Activated T-helper 1 cell treated with anti-CD3 and anti-CD28 coated beads, Interleukin-12 subunit alpha, Interleukin-12 subunit beta, Interleukin-2, Interleukin-4 antibody, amounts not matched to agents 30 ng/mL and 10 ng/mL and 1 ng/mL, durations not matched to agents 14 hours and 24 hours and 36 hours (primary cell): Measurements from ENCODE around the gene RTL5. TPM values are rescaled to one million over a fixed set of nuclear protein-coding genes. Genes with fewer than 3 reads are reported as not detected.
A peak's percentile ranks its signal among the peaks of the same experiment; 100 is the strongest.

Experiments used
- DNase-seq: peaks from one replicate; pipeline ENCODE4 v3.0.0; 2021; ENCODE audit warnings: low spot score
- H3K27ac Mint-ChIP-seq: one replicate; pipeline ENCODE4 v1.8.0; 2021; ENCODE audit warnings: mild to moderate bottlenecking, mixed read lengths
- H3K27me3 Mint-ChIP-seq: one replicate; pipeline ENCODE4 v1.8.0; 2022; ENCODE audit warnings: mild to moderate bottlenecking, moderate library complexity, mixed read lengths; ENCODE audit not compliant: insufficient read depth
- H3K36me3 Mint-ChIP-seq: one replicate; pipeline ENCODE4 v1.8.0; 2021; ENCODE audit warnings: low read depth, mixed read lengths
- H3K4me1 Mint-ChIP-seq: one replicate; pipeline ENCODE4 v1.8.0; 2021; ENCODE audit warnings: low read depth, mixed read lengths
- H3K4me3 Mint-ChIP-seq: one replicate; pipeline ENCODE4 v1.8.0; 2021; ENCODE audit warnings: mild to moderate bottlenecking, moderate library complexity, mixed read lengths
- H3K9me3 Mint-ChIP-seq: one replicate; pipeline ENCODE4 v1.8.0; 2021; ENCODE audit warnings: mixed read lengths
- intact Hi-C: fragments of 100-400 bp; cut with micrococcal nuclease; formaldehyde crosslinking; loops from one replicate; pipeline ENCODE4 v1.15.1; 2024
- total RNA-seq: library from RNA; stranded (reverse); gene quantifications from 2 replicates; pipeline ENCODE4 v1.2.3, GENCODE V29; 2022

Gene RTL5
- total RNA-seq, 1 donor from 2014 or later: 0.26 TPM

DNA sequence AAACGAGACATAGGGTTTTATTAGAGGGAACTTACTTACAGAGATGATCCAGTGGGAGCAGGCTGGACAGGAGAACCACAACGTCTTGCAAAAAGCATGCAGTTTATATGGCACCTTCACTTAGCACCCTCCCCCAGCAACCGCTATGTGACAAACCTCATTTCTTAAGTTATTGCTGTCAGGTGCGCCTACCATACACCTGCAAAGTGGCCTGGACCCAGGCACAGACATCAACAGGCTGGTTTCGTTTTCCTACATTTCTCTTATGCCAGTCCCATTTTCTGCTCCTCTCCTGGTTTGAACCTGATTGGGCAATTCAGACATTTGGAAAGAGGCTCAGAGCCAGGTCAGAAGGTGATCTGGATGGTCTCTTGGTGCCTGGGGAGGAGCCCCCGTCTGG, 18.3 kb downstream of the RTL5 start:
- H3K27me3 Mint-ChIP-seq: peaks cover 27% of the 10 kb centered on the region
- H3K4me3 Mint-ChIP-seq: no peak overlapping the region
- no peak for DNase-seq
- no peak overlapping the region for H3K27ac Mint-ChIP-seq
- H3K9me3 Mint-ChIP-seq: no peaks in the 10 kb centered on the region
- no peaks in the 10 kb centered on the region for H3K4me1 Mint-ChIP-seq
- intact Hi-C loops: no loop called here
- peaks cover 1% of the 10 kb centered on the region for H3K36me3 Mint-ChIP-seq

DNA sequence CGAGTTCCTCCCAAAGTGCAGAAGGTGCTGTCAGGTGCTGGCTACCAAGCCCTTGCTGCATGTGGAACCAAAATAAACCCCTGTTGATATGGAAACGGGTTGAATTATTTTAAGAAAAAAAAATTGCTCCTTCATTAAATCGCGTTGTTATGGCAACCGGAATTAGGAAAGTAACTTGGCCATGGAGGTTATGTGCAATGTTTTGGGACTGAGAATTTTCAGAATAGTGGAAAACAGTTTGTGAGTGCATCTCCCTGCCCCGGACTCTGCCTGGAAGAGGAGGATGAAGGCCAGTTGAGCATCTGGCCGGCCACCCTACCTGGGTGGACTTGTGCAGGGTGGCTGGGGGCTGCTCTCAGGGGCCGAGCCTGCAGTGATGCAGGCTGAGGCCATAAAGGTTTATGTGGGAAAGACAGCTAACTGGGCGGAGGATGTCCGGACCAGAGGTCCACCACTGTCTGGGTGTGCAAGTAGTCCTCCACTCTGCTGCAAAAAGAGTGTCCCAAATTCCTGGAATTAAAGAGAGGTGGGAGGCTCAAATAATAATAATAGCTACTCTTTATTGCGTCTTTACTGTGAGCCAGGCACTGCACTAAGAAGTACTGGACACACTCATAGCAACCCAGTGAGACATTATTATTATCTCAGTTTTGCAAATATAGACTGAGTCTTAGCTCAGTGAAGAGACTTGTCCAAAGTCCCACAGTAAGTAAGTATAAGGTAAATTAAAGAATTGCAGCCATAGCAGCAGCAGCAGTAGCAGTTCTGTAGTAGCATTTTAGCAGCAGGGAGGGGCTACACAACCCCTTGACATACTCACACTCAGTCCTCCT, 20.6 kb downstream of the RTL5 start:
- intact Hi-C loops: no loop called here
- Mint-ChIP-seq H3K4me1 (peaks cover 8% of the 10 kb centered on the region), H3K4me3 (no peak overlapping the region), H3K27ac (no peak overlapping the region), H3K9me3 (no peaks in the 10 kb centered on the region), H3K36me3 (peaks cover 1% of the 10 kb centered on the region), H3K27me3 (peaks cover 32% of the 10 kb centered on the region)
- no peak for DNase-seq

DNA sequence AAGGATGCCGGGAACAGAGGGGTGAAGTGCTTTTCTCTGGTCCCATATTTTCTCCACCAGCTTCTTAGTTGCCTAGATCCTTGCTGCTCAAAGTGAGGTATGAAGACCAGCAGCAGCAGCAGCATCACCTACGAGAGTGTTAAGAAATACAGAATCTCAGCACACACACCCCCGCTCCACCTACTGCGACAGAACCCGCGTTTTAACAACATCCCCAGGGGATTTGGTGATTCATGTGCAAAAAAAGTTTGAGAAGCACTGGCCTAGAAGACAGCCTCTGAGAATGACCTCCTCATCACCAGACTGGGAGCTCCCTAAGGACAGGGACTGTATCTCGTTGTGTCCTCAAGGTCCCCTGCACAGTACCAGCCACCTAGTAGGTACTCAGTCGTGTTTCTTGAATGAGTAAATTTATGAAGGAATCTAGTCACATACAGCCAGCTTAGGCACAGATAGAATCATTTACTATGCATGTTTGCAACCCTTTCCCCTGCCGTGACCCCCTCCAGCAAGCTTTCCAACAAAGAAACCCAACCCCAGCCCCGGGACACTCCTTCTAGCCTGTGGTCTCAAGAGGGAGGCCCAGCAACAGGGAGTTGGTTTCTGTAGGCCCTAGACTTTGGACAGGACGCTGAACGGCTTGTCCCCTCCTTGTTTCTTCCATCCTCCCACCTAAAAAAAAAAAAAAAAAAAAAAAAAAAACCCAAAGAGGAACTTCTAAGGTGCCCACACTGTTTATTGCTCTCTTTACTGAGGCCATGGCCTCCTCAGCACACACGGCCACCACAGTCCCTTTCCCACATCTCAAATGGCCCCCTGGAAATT, 21.5 kb downstream of the RTL5 start:
- H3K27ac Mint-ChIP-seq: no peak overlapping the region
- peaks cover 1% of the 10 kb centered on the region for H3K36me3 Mint-ChIP-seq
- peaks cover 29% of the 10 kb centered on the region for H3K27me3 Mint-ChIP-seq
- H3K9me3 Mint-ChIP-seq: no peaks in the 10 kb centered on the region
- H3K4me3 Mint-ChIP-seq: no peak overlapping the region
- H3K4me1 Mint-ChIP-seq: peaks cover 8% of the 10 kb centered on the region
- no peak for DNase-seq
- intact Hi-C loops: no loop called here

DNA sequence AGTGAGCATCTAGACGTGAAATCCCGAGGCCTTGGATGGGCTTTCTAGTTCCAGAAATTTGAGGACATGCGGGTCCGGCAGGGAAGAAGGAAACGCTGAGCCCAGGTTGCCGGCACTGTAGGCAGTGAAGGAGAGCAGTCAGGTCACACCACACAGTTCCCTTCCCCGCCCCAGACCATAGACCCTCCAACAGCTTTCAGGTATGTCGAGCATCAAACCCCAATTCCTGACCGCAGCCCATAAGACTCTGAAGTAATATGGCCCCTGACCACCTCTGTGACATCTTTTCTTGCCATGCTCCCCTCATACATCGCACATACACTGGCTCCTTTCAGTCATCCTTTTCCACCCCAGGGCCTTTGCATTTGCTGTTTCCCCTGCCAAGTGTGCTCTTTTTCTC, 23.0 kb downstream of the RTL5 start:
- Mint-ChIP-seq H3K27me3 (peaks cover 36% of the 10 kb centered on the region), H3K9me3 (no peaks in the 10 kb centered on the region), H3K27ac (no peak overlapping the region), H3K36me3 (peaks cover 1% of the 10 kb centered on the region), H3K4me3 (no peak overlapping the region), H3K4me1 (peaks cover 16% of the 10 kb centered on the region)
- intact Hi-C loops: no loop called here
- DNase-seq: no peak

DNA sequence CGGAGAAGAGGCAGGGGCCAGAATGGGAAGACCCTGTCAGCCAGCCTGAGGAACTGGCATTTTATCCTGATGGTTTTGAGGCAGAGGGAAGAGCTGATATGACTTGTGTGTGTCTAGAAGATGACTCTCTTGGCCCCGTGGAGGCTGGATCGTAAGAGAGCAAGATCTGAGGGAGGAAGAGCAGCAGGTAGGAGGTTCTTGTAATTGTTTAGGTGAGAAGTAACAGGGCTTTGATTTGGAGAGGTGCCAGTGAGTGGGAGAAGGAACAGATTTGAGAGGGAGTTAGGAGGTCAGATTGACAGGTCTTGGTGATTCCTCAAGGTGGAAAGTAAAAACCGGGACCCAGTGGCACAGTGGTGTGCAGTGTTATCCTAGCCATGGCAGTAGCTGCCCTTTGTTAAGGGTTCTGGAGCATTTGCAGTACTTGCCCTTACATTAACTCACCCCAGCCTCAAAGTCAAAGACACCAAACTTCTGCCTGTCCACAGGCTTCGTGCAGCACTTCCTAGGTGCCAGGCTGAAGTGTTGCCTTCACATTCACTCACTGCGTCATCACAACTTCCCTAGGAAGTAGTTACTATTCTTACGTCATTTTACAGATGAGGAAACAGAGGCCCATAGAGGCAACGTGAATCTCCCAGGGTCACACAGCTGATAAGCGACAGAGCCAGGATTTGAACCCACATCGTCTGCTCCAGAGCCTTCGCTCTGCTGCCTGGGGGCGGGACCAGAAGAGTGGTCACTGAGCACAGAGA, 23.7 kb downstream of the RTL5 start:
- peaks cover 1% of the 10 kb centered on the region for H3K36me3 Mint-ChIP-seq
- DNase-seq: no peak
- H3K9me3 Mint-ChIP-seq: no peaks in the 10 kb centered on the region
- intact Hi-C loops: no loop called here
- H3K4me3 Mint-ChIP-seq: no peak overlapping the region
- H3K27ac Mint-ChIP-seq: no peak overlapping the region
- peaks cover 16% of the 10 kb centered on the region for H3K4me1 Mint-ChIP-seq
- peaks cover 33% of the 10 kb centered on the region for H3K27me3 Mint-ChIP-seq

DNA sequence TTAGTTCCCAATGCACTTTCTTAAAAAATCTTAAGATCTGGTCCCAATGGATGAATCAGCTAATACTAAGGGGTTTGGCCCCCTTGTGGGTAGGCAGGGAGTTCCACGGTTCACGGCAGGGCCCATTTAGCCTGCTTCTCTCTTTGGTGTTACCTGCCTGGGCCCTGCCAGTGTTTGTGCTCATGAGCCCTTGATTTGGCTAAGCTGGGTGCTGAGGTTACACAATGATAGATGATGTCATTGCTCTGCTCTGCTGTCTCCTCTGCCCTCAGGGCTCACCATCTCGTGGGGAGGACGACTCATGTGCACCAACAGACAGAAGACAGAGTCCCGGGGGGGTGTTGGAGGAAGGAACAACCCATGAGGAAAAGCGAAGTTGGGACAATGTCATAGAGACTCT, 24.4 kb downstream of the RTL5 start:
- no peak overlapping the region for H3K27ac Mint-ChIP-seq

DNA sequence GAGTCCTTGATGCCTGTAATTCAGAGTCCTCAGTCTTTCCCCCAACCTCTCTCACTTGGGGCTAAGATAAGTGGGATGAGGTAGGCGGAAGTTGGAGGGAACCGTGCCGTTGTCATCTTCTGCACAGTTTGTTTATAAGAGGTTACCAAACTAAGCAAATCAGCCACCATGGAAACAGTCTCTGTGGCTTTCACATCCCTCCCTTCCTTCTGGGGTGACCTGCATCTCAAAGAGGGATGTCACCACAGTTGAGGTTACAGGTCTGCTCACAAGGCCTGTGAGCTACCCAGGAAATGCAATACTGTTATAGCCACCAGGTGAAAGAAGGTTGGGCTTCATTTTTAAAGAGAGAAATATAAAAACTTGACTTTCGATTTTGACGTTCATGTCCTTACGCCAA, 26.3 kb downstream of the RTL5 start:
- Mint-ChIP-seq H3K27ac (no peak overlapping the region), H3K4me1 (peaks cover 36% of the 10 kb centered on the region), H3K9me3 (no peaks in the 10 kb centered on the region), H3K27me3 (peaks cover 32% of the 10 kb centered on the region), H3K4me3 (no peak overlapping the region), H3K36me3 (no peaks in the 10 kb centered on the region)
- peak; percentile 49 for DNase-seq
- intact Hi-C loops: loop anchor here (1.0 kb wide), 1 partner anchor 21 kb away; no protein-coding TSS in a partner anchor

More for the DNA sequence above, 24.4 kb downstream of the RTL5 start:
- intact Hi-C loops: no loop called here
- Mint-ChIP-seq H3K36me3 (peaks cover 1% of the 10 kb centered on the region), H3K9me3 (no peaks in the 10 kb centered on the region), H3K4me1 (peaks cover 17% of the 10 kb centered on the region), H3K4me3 (no peak overlapping the region), H3K27me3 (peaks cover 32% of the 10 kb centered on the region)
- DNase-seq: no peak

DNA sequence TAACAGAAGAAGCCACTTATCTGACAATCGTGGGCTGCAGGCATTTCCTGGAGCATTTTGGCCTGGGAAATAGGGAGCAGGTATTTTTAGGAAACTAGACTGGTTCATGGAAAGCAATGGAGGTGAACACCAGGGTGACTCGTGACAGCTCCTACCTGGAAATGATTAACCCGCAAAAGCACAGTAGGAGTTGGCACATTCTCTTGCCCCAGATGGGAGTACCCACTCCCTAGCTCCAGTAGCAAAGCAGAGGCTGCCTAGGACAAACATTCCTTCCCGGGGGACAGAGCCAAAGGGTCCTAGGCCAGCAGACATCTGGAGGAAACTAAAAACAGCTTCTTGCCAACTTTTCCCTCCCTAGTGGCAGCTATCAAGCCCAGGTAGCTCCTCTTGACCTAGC, 29.0 kb downstream of the RTL5 start:
- H3K36me3 Mint-ChIP-seq: no peaks in the 10 kb centered on the region
- peaks cover 45% of the 10 kb centered on the region for H3K4me1 Mint-ChIP-seq
- intact Hi-C loops: no loop called here
- H3K4me3 Mint-ChIP-seq: no peak overlapping the region
- no peaks in the 10 kb centered on the region for H3K9me3 Mint-ChIP-seq
- peaks cover 30% of the 10 kb centered on the region for H3K27me3 Mint-ChIP-seq
- no peak overlapping the region for H3K27ac Mint-ChIP-seq
- no peak for DNase-seq

DNA sequence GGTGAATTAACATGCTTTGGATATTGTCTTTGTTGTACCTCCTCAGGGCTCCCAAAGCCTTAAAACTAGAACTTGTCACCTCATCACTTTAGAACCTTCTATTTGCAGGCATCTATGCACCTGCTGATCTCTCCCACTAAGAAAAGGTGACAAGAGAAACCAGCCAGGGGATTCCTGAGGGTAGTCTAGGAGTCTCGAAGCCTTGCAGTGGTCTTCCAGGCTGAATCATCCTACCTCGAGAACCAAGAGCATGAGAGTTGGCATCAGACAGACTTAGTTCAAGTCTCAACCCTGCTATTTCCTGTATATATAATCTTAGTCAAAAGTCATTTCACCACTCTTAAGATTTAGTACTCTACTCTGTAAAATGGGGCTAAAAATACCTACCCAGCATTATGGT, 29.6 kb downstream of the RTL5 start:
- Mint-ChIP-seq H3K36me3 (no peaks in the 10 kb centered on the region), H3K4me3 (peak overlapping the region; percentile 52), H3K4me1 (peaks cover 45% of the 10 kb centered on the region), H3K27ac (no peak overlapping the region), H3K27me3 (peaks cover 31% of the 10 kb centered on the region), H3K9me3 (no peaks in the 10 kb centered on the region)
- intact Hi-C loops: no loop called here
- no peak for DNase-seq

DNA sequence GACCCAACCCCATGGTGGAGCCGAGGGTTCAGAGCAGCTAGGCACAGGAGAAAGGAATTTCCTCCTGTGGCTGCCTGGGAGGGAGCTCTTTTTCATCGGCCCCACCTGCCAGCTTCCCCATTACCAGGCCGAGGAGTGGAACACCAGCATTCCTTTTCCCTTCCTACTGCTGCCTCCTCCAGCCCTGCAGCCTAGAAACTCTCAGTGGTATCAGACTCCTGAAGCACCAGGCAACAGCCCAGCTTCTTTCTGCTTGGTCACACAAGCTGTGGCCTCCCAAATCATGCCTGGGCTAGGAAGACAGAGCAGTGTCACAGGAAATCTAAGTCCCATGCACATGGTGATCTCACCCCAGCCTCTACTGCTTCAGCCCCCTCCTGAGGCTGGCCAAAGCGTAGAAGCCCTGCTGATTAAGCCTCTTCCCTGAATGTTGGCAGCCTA, 30.1 kb downstream of the RTL5 start:
- H3K9me3 Mint-ChIP-seq: no peaks in the 10 kb centered on the region
- H3K36me3 Mint-ChIP-seq: no peaks in the 10 kb centered on the region
- intact Hi-C loops: loop anchor here (1.0 to 2.0 kb wide), 2 partner anchors 20 to 39 kb away; no protein-coding TSS in a partner anchor
- peak overlapping the region; percentile 18 for H3K27ac Mint-ChIP-seq
- DNase-seq: no peak
- peak overlapping the region; percentile 52 for H3K4me3 Mint-ChIP-seq
- peaks cover 36% of the 10 kb centered on the region for H3K27me3 Mint-ChIP-seq
- peaks cover 48% of the 10 kb centered on the region for H3K4me1 Mint-ChIP-seq

DNA sequence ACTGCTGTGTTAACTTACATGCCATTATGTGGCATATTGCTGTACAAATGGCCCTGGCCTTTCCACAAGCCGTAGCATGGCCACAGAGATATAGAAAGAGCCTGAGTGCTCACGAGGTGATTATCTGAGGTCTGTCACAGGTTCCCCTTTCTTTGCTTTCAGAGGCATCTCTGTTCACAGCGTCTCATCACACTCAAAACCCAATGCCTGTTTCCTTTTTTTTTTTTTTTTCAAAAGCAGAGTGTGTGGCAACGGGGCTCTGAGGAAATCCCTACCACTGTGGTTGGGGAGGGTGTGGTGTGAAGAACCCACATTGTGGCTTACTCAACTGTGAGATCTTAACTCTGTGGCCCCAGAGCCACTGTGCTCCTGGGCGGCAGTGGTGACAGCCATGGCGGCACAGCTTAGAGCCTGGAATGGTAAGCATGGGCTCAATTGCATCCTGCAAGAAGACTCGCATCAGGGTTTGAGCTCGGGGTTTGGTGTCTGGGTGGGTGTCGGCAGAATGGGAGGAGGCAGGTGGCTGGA, 30.8 kb downstream of the RTL5 start:
- Mint-ChIP-seq H3K4me3 (peak overlapping the region; percentile 52), H3K27ac (peak overlapping the region; percentile 85), H3K36me3 (no peaks in the 10 kb centered on the region), H3K9me3 (no peaks in the 10 kb centered on the region), H3K4me1 (peaks cover 50% of the 10 kb centered on the region), H3K27me3 (peaks cover 40% of the 10 kb centered on the region)
- intact Hi-C loops: loop anchor here (1.0 to 2.0 kb wide), 3 partner anchors 20 to 83 kb away; no protein-coding TSS in a partner anchor
- peak; percentile 71 for DNase-seq

DNA sequence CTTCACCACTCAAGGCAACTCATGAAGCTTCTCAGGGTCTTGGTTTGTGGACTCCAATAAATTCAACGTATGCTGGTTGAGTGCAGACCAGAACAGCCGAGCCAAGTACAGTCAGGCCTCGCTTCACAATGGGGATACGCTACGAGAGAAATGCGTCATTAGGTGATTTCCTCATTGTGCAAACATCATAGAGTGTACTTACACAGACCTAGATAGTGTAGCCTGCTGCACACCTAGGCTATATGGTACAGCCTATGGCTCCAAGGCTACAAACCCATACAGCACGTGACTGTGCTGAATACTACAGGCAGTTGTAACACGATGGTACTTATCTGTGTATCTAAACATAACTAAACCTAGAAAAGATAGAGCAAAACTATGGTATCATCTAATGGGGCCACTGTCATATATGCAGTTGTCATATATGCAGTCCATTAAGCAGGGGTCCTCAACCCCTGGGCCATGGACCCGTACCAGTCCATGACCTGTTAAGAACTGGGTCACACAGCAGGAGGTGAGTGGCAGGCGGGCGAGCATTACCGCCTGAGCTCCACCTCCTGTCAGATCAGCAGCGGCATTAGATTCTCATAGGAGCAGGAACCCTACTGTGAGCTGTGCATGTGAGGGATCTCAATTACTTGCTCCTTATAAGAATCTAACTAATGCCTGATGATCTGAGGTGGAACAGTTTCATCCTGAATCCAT, 31.5 kb downstream of the RTL5 start:
- no peak overlapping the region for H3K27ac Mint-ChIP-seq
- intact Hi-C loops: loop anchor here (1.0 to 2.0 kb wide), 2 partner anchors 41 to 82 kb away; no protein-coding TSS in a partner anchor
- H3K4me3 Mint-ChIP-seq: peak overlapping the region; percentile 52
- H3K27me3 Mint-ChIP-seq: peaks cover 42% of the 10 kb centered on the region
- H3K4me1 Mint-ChIP-seq: peaks cover 57% of the 10 kb centered on the region
- DNase-seq: no peak
- H3K36me3 Mint-ChIP-seq: no peaks in the 10 kb centered on the region
- no peaks in the 10 kb centered on the region for H3K9me3 Mint-ChIP-seq
